Spinal cord (tissue), 10 donors: ENCODE data around the gene PLCB1. TPM values are rescaled to one million over a fixed set of nuclear protein-coding genes. Genes with fewer than 3 reads are reported as not detected.
A peak's percentile ranks its signal among the peaks of the same experiment; 100 is the strongest.
"Not testable (repeated sequence)": the region's sequence is repeated elsewhere in the genome, so short reads cannot be mapped to it uniquely, and the experiment has no call there.

Experiments used
- DNase-seq, 6 donors: peaks; one replicate each; pipeline versions ENCODE4 v3.0.0 to v3.0.0-alpha.2; 2013 to 2015; ENCODE audit warnings: low spot score in 6 of 6, low read depth in 4 of 6
- H3K27ac ChIP-seq: one replicate; pipeline ENCODE4 v1.5.1; 2013; ENCODE audit warnings: low read depth, low read length, control low read depth
- H3K27me3 ChIP-seq: one replicate; pipeline ENCODE4 v1.6.1; 2013; ENCODE audit warnings: low read length; ENCODE audit not compliant: control insufficient read depth, insufficient read depth
- H3K36me3 ChIP-seq: one replicate; pipeline ENCODE4 v1.6.1; 2013; ENCODE audit warnings: low read length; ENCODE audit not compliant: control insufficient read depth, insufficient read depth
- H3K4me1 ChIP-seq: one replicate; pipeline ENCODE4 v1.6.1; 2013; ENCODE audit warnings: low read length; ENCODE audit not compliant: control insufficient read depth, insufficient read depth
- H3K4me3 ChIP-seq: one replicate; pipeline ENCODE4 v1.5.1; 2013; ENCODE audit warnings: low read depth, low read length, control low read depth
- H3K9me3 ChIP-seq: one replicate; pipeline ENCODE4 v1.6.1; 2013; ENCODE audit warnings: low read length; ENCODE audit not compliant: control insufficient read depth, insufficient read depth
- WGBS: methylation state at CpG from one replicate; pipeline ENCODE4 v1.1.5; 2013; ENCODE audit warnings: missing lambda C conversion rate; ENCODE audit not compliant: insufficient coverage; 5-methylcytosine and 5-hydroxymethylcytosine counted together
- polyA plus RNA-seq, 2 donors: library from polyadenylated mRNA; unstranded; fragments of 120-200 nt; gene quantifications; one replicate each; pipeline ENCODE4 v1.2.1, GENCODE V29; 2013; ENCODE audit not compliant: insufficient read length in 2 of 2
- total RNA-seq, 2 donors: library from RNA; depleted of rRNA in 1 of 2; stranded (reverse); fragments of 120-200 nt in 1 of 2; fragments of >200 nt in 1 of 2; gene quantifications; one replicate each; pipeline versions ENCODE4 v1.2.3 to v1.2.4, GENCODE V29; 2013 to 2014
- donor health status: healthy.

The PLCB1 gene
- total and polyA plus RNA-seq, 4 donors = 42.9 to 111 (median 88.2) TPM

DNA sequence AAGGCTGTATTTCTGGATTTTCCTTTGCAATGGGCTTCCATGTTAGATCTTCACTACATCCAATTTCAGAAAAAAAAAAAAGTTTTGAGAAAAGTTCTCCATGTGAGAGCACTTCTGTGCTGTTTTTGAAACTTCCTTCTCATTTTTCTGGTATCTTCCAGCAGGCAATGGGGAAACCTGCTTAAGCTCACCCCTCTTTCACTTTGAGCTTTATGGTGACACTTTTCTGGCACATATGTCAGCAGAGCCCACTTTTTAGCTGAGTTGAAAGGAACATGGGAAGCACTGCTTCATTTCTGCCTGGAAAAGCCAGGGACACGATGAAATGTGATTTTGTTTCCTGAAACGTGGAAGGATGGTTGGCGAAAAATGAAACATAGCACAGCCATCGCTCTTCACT lies 293.7 kb downstream of the PLCB1 start:
- Histone ChIP-seq H3K36me3 (no peaks in the 10 kb centered on the region), H3K4me3 (no peak overlapping the region), H3K27me3 (no peaks in the 10 kb centered on the region), H3K4me1 (no peaks in the 10 kb centered on the region), H3K27ac (no peak overlapping the region), H3K9me3 (no peaks in the 10 kb centered on the region)
- DNase-seq = no peak
- WGBS = 100% methylated on average over 3 of the region's 4 CpGs

DNA sequence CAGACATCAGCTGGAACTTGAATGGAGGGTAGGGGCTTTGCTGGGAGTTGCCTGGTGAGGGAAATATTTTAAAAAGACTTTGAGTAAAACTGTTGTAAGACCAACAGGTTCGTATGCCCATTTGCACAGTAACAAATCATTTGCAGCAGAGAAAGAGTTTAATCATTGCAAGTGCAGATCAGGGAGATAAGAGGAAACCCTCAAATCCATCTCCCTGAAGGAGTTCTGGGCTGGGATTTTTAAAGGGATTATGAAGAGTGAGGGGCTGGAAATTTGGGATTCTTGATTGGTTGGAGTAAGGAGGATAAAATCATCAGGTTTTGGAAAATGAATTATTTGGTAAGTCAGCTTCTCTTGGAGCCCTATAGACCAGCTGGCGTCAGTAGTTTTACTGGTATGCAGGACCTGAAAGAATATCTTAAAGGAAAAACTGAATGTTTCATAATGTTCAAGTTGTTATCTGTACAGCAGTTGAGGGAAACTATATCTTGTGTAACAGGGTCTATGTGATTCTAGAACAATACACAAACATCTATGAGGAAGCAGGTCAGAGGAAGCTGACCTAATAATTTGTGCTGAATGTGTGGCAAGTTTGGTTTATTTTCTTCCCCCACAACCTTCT lies 295.5 kb downstream of the PLCB1 start:
- Histone ChIP-seq H3K9me3 (no peaks in the 10 kb centered on the region), H3K27ac (no peak overlapping the region), H3K4me1 (no peaks in the 10 kb centered on the region), H3K4me3 (no peak overlapping the region), H3K36me3 (no peaks in the 10 kb centered on the region), H3K27me3 (no peaks in the 10 kb centered on the region)
- no peak for DNase-seq
- WGBS = 100% methylated on average over 1 of the region's 2 CpGs

DNA sequence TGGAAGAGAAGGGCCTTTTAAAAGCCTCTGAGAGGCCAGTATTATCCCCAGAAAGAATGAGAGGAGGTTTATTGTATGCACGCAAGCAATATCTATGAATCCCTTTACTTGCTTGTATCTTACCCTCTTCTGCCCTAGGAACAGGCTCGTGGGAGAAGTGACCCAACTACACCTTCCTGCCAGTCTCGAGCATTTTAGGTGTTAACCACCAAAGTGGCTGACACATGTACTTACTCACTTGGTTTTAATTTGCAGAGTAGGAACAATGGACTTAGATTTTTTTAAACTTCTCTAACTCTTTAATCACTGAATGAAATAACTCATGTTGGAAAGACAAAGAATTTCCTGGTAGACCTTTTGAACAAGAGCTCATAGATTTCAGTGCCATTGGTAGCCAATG lies 296.9 kb downstream of the PLCB1 start:
- no peaks in the 10 kb centered on the region for H3K36me3 ChIP-seq
- 80% methylated on average over 1 of the region's 3 CpGs for WGBS
- H3K4me1 ChIP-seq = peaks cover 3% of the 10 kb centered on the region
- H3K4me3 ChIP-seq = no peak overlapping the region
- H3K9me3 ChIP-seq = no peaks in the 10 kb centered on the region
- no peak for DNase-seq
- H3K27ac ChIP-seq = no peak overlapping the region
- H3K27me3 ChIP-seq = no peaks in the 10 kb centered on the region

DNA sequence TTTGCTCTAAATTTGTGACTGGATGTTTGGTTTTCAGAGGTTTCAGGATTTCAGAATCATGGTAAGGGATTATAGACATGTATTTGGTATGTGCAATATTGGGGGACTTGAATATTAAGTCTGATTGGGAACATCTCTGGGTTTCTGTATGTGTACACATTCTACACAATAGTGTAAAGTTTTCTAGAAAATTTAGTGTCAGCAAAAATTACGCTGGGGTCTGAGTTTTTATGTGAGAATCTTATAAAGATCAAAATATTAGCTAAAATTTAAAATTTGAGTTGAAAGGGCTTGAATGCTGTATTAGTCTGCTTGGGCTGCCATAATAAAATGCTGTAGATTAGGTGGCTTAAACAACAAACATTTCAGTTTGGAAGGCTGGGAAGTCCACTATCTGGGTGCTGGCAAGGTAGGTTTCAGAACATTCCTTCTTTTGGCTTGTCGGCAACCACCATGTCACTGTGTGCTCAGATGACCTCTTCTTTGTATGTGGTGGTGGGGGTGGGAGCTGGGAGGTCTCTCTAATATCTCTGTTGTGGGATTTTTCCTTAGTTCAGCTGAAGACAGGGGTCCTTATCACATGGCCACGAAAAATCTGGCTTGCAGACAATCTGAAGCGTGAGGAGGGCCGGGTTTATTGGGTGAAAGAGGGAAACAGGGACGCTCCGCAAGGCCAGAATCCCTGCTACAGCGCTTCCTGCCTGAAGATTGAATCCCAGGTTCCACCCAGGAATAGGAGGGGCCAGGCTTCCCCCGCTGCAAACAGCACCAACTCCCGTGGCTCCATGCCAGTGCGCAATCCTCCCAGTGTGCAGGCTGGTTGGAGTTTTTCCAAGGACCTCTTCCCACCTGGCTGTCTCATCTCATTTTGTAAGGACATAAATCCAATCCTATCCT lies 299.7 kb downstream of the PLCB1 start:
- peaks cover 3% of the 10 kb centered on the region for H3K4me1 ChIP-seq
- no peak overlapping the region for H3K27ac ChIP-seq
- 76% methylated on average over 9 of the region's 11 CpGs for WGBS
- no peaks in the 10 kb centered on the region for H3K27me3 ChIP-seq
- no peaks in the 10 kb centered on the region for H3K9me3 ChIP-seq
- no peaks in the 10 kb centered on the region for H3K36me3 ChIP-seq
- H3K4me3 ChIP-seq = no peak overlapping the region
- DNase-seq = peak in 2 of 6 donors; percentile 43 to 48

DNA sequence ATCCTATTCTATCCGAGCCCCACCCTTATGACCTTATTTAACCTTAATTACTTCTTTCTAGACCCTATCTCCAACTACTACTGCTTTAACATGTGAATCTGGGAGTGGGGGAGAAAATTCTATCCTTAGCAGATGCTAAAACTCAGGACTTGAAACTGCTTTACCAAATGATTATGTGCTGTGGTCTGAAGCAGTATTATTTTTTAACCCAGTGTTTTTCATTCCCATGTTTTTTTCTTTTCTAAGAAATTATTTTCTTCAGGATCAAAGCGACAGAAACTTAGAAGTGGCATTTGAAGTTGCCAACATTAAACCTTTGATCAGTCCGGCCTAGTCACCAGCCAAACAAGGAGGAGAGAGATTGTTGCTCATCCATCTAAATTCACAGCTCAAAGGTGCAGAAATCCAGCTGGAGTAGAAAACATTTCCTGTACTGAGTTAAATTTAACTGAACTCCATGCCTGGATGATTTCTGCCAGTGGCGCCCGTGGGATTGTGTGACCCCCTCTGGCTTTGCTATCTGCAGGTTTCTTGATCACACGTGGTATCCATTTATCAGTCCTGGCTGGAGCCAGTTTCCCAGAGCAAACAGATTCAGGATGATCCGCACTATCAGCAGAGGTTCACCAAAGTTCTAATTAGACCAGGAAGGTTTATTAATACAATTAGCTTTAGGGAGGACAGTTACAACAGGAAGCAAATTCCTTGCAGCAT lies 300.5 kb downstream of the PLCB1 start:
- Histone ChIP-seq H3K4me1 (peaks cover 3% of the 10 kb centered on the region), H3K4me3 (no peak overlapping the region), H3K9me3 (no peaks in the 10 kb centered on the region), H3K36me3 (no peaks in the 10 kb centered on the region), H3K27me3 (no peaks in the 10 kb centered on the region), H3K27ac (no peak overlapping the region)
- DNase-seq = peak in 1 of 6 donors; percentile 48
- 64% methylated on average over 2 of the region's 7 CpGs for WGBS

DNA sequence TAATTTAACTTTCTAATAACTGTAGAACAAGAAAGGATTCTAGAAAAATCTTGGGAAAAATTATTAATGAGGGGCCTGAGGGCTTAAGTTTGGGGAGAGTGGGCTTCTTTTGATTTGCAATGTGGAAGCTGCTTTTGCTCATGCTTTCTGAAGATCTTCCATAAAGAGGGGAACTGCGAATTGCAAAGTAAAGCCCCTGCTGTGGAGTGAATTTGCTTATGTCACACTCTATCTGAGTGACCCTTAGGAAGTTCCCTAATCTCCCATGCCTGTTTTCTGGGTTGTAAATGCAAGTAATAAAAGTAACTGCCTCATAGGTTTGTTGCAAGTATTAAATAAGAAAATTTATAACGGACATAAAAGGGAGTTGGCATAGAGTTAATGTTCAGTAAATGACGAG lies 301.2 kb downstream of the PLCB1 start:
- no peak overlapping the region for H3K27ac ChIP-seq
- no peak for DNase-seq
- H3K4me1 ChIP-seq = peaks cover 3% of the 10 kb centered on the region
- WGBS = no CpG with 5 or more reads among the region's 3 CpGs
- H3K9me3 ChIP-seq = no peaks in the 10 kb centered on the region
- H3K27me3 ChIP-seq = no peaks in the 10 kb centered on the region
- no peak overlapping the region for H3K4me3 ChIP-seq
- H3K36me3 ChIP-seq = no peaks in the 10 kb centered on the region

DNA sequence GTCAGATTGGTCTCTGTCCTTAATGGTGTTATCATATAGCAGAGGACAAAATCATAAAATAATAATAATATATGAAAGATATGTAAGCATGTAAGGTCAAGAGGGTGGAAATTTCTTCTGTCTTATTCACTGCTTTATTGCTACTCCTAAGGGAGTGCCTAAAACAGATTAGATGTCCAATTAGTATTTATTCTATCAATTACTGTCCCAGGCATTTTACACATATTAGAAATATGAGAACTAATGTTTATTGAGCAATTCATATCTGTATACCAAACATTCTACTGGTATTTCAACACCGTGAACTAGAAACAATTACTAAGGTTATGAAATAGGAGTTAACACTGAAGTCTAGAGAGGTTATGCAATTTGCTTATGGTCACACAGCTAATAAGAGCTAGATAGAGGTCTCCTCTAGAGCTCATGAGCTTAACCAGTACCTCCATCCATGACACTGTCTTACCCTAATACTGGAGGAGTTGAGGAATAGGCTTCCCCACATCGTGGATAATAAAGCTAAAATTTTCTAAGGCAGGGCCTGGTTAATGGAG lies 302.3 kb downstream of the PLCB1 start:
- no peak overlapping the region for H3K4me3 ChIP-seq
- DNase-seq = no peak
- no peak overlapping the region for H3K27ac ChIP-seq
- no peaks in the 10 kb centered on the region for H3K9me3 ChIP-seq
- WGBS = no CpG with 5 or more reads among the region's 2 CpGs
- H3K36me3 ChIP-seq = no peaks in the 10 kb centered on the region
- peaks cover 3% of the 10 kb centered on the region for H3K4me1 ChIP-seq
- H3K27me3 ChIP-seq = no peaks in the 10 kb centered on the region

DNA sequence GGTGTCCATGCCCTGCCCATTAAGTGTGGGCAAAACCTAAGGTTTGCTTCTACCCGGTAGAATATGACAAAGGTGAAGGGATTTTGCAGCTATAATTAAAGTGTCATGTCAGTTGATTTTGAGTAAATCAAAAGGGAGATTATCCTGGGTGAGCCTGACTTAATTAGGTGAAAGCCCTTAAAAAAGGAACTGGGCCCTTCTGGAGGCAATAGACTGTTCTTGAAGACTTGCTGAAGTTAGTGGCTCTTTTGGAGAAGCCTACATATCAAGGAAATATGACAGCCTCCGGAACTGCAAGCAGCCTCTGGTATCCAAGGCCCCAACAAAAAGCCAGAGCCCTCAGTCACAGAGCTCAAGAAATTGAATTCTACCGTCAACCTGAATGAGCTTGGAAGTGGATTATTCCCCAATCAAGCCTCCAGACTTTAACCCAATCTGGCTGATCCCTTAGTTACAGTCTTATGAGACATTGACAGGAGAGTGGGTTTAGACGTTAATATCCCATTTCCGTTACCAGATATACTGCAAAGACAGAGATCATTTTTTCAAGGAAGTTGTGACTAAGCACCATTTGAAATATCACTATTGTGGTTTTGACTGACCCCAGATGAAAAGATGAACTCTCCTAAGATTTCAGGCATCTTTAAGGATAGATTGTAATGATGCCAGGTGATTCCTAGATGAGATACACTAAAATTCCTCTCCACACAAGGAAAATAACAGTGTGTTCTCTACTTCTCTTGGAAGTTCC lies 303.4 kb downstream of the PLCB1 start:
- Histone ChIP-seq H3K9me3 (no peaks in the 10 kb centered on the region), H3K4me3 (no peak overlapping the region), H3K36me3 (no peaks in the 10 kb centered on the region), H3K27ac (no peak overlapping the region), H3K4me1 (peaks cover 3% of the 10 kb centered on the region), H3K27me3 (no peaks in the 10 kb centered on the region)
- no peak for DNase-seq
- 67% methylated on average over 1 of the region's 5 CpGs for WGBS

DNA sequence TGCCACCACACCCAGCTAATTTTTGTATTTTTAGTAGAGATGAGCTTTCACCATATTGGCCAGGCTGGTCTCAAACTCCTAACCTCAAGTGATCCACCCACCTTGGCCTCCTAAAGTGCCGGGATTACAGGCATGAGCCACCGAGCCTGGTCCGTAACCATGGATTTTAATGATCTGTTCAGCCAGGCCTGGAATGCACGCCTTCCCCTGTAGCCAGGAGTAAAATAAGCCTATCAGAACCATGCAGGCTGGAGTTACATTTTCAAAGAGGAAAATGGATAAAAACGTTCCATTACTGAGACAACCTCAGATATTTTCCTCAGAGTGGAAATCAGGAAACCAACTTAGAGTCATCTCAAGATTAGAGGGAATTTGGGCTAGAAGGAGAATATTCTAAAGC lies 304.9 kb downstream of the PLCB1 start:
- not testable (repeated sequence) for DNase-seq, H3K4me1 ChIP-seq, H3K36me3 ChIP-seq, H3K4me3 ChIP-seq, H3K27me3 ChIP-seq, H3K27ac ChIP-seq, H3K9me3 ChIP-seq
- WGBS = 65% methylated on average over 4 of the region's 5 CpGs
